HG03095 (cell line): Measurements from ENCODE around the gene STEAP1.
"Not testable (repeated sequence)": the region's sequence is repeated elsewhere in the genome, so short reads cannot be mapped to it uniquely, and the experiment has no call there.

Source experiments
- ATAC-seq: cut with Tn5 transposase; IDR thresholded peaks from one replicate; pipeline ENCODE4 v1.9.1; 2021; ENCODE audit warnings: moderate library complexity; ENCODE audit not compliant: unreplicated experiment

STEAP1 gene

GRCh38 chr7:90153943-90154771 lies at the start of gene STEAP1:
Gene STEAP1, plus strand, starts transcription at chr7:90154469. Its CDS starts 5,320 bp downstream, at chr7:90159789.
- peak; percentile 97 for ATAC-seq

- not testable (repeated sequence) for ATAC-seq
Measured at GRCh38 chr7:90114972-90115371, 39.3 kb upstream of the STEAP1 start.

GRCh38 chr7:90118551-90119177 lies 35.6 kb upstream of the STEAP1 start:
- not testable (repeated sequence) for ATAC-seq

- ATAC-seq: no peak
Measured at GRCh38 chr7:90119178-90119971, 34.9 kb upstream of the STEAP1 start.

GRCh38 chr7:90120205-90120604 lies 34.1 kb upstream of the STEAP1 start:
- not testable (repeated sequence) for ATAC-seq

GRCh38 chr7:90131746-90132145 lies 22.5 kb upstream of the STEAP1 start:
- not testable (repeated sequence) for ATAC-seq

- ATAC-seq: not testable (repeated sequence)
Measured at GRCh38 chr7:90147079-90147960, 6.9 kb upstream of the STEAP1 start.

- ATAC-seq: not testable (repeated sequence)
Measured at GRCh38 chr7:90149428-90149827, 4.8 kb upstream of the STEAP1 start.

- not testable (repeated sequence) for ATAC-seq
Measured at GRCh38 chr7:90151884-90152283, 2.4 kb upstream of the STEAP1 start.

- not testable (repeated sequence) for ATAC-seq
Measured at GRCh38 chr7:90152642-90153253, 1.5 kb upstream of the STEAP1 start.

- ATAC-seq: no peak
Measured at GRCh38 chr7:90155206-90155605, 937 bp downstream of the STEAP1 start.

- not testable (repeated sequence) for ATAC-seq
Measured at GRCh38 chr7:90157331-90157730, 3.1 kb downstream of the STEAP1 start.

GRCh38 chr7:90157761-90158350 lies 3.6 kb downstream of the STEAP1 start:
- ATAC-seq: not testable (repeated sequence)

- ATAC-seq: no peak
Measured at GRCh38 chr7:90163534-90163933, 9.3 kb downstream of the STEAP1 start.

GRCh38 chr7:90165724-90166123 lies 11.5 kb downstream of the STEAP1 start:
- ATAC-seq: no peak

GRCh38 chr7:90166153-90166552 lies 11.9 kb downstream of the STEAP1 start:
- no peak for ATAC-seq

- no peak for ATAC-seq
Measured at GRCh38 chr7:90167361-90167760, 13.1 kb downstream of the STEAP1 start.

GRCh38 chr7:90169891-90170290 lies 15.6 kb downstream of the STEAP1 start:
- no peak for ATAC-seq

GRCh38 chr7:90172121-90172520 lies 17.9 kb downstream of the STEAP1 start:
- ATAC-seq: no peak

- no peak for ATAC-seq
Measured at GRCh38 chr7:90172624-90173023, 18.4 kb downstream of the STEAP1 start.
